HG02623 (cell line): ENCODE data around the gene FYB1.
"Not testable (repeated sequence)": the region's sequence is repeated elsewhere in the genome, so short reads cannot be mapped to it uniquely, and the experiment has no call there.

Experiments
- ATAC-seq: cut with Tn5 transposase; IDR thresholded peaks from one replicate; pipeline ENCODE4 v1.9.1; 2021; ENCODE audit warnings: moderate library complexity; ENCODE audit not compliant: unreplicated experiment

FYB1 gene

GRCh38 chr5:39219437-39219836 is at the start of gene FYB1:
FYB1 (minus strand) TSS chr5:39219563; CDS start chr5:39202960, 16,603 bp downstream.
- ATAC-seq: no peak

- ATAC-seq: no peak
Measured at GRCh38 chr5:39267186-39267585, 47.8 kb upstream of the FYB1 start.

- no peak for ATAC-seq
Measured at GRCh38 chr5:39266442-39266841, 47.1 kb upstream of the FYB1 start.

- ATAC-seq: peak; percentile 90
Measured at GRCh38 chr5:39264528-39264927, 45.2 kb upstream of the FYB1 start.

GRCh38 chr5:39262981-39263380 is 43.6 kb upstream of the FYB1 start:
- ATAC-seq: no peak

- ATAC-seq: no peak
Measured at GRCh38 chr5:39260095-39260494, 40.7 kb upstream of the FYB1 start.

GRCh38 chr5:39257554-39257953 is 38.2 kb upstream of the FYB1 start:
- no peak for ATAC-seq

GRCh38 chr5:39256477-39257235 is 37.3 kb upstream of the FYB1 start:
- ATAC-seq: no peak

GRCh38 chr5:39255406-39255805 is 36.0 kb upstream of the FYB1 start:
- no peak for ATAC-seq

GRCh38 chr5:39254671-39255070 is 35.3 kb upstream of the FYB1 start:
- ATAC-seq: no peak

GRCh38 chr5:39253196-39253595 is 33.8 kb upstream of the FYB1 start:
- ATAC-seq: no peak

- no peak for ATAC-seq
Measured at GRCh38 chr5:39249564-39250274, 30.4 kb upstream of the FYB1 start.

GRCh38 chr5:39249069-39249468 is 29.7 kb upstream of the FYB1 start:
- no peak for ATAC-seq

GRCh38 chr5:39240750-39241149 is 21.4 kb upstream of the FYB1 start:
- no peak for ATAC-seq

- ATAC-seq: no peak
Measured at GRCh38 chr5:39238366-39239105, 19.2 kb upstream of the FYB1 start.

- no peak for ATAC-seq
Measured at GRCh38 chr5:39236718-39237117, 17.4 kb upstream of the FYB1 start.

- no peak for ATAC-seq
Measured at GRCh38 chr5:39235648-39236047, 16.3 kb upstream of the FYB1 start.

GRCh38 chr5:39234494-39234893 is 15.1 kb upstream of the FYB1 start:
- ATAC-seq: not testable (repeated sequence)

GRCh38 chr5:39233783-39234182 is 14.4 kb upstream of the FYB1 start:
- no peak for ATAC-seq

- ATAC-seq: no peak
Measured at GRCh38 chr5:39231705-39232525, 12.6 kb upstream of the FYB1 start.

GRCh38 chr5:39228596-39228995 is 9.2 kb upstream of the FYB1 start:
- no peak for ATAC-seq
